ENCODE measurements around the gene EXOC3L4. TPM values are rescaled to one million over a fixed set of nuclear protein-coding genes. Genes with fewer than 3 reads are reported as not detected.

Gene EXOC3L4
- total RNA-seq, 1 experiment from 2014 or later, result not detected

- ChIA-PET CTCF (interaction anchor here (1.9 to 2.1 kb wide), 2 partner anchors 9 to 45 kb away, joined by 6 to 8 read pairs; no protein-coding TSS in a partner anchor), POLR2A (no interaction called here), RAD21 (ENCODE audit: low non-redundant PET in 1 of 2, low total read pairs in 2 of 2, uncharacterized antibody in 2 of 2, unreplicated experiment in 2 of 2) (no interaction called here)
- H3K9me2 ChIP-seq (ENCODE audit: insufficient read depth), result no peaks in the 10 kb centered on the region
- no peaks in the 10 kb centered on the region for H3K79me2 ChIP-seq (ENCODE audit: insufficient read depth, low read length)
- no peak overlapping the region for H3K4me3 ChIP-seq (replicated peaks in 1 of 2; ENCODE audit: low read depth in 1 of 2, low read length in 2 of 2)
- TF ChIP-seq TCF7L2 (IDR thresholded peaks at IDR 0.05; ENCODE audit: borderline replicate concordance, extremely low read depth, insufficient read depth, insufficient read length) (no peak), ZBTB33 (IDR thresholded peaks at IDR 0.05; ENCODE audit: extremely low read depth, insufficient replicate concordance, low read length) (no peak), CBX3 (IDR thresholded peaks at IDR 0.05; ENCODE audit: low read depth) (no peak), ZFX (IDR thresholded peaks at IDR 0.05) (no peak), ELF1 (IDR thresholded peaks at IDR 0.05; ENCODE audit: borderline replicate concordance, low read depth) (no peak)
- H3K4me2 ChIP-seq (ENCODE audit: low read length), result no peak overlapping the region
- peaks cover 2 to 4% of the 10 kb centered on the region in 2 experiments; a peak in 3 of 4 replicates for H3K4me1 ChIP-seq (ENCODE audit: control insufficient read depth in 1 of 2, insufficient read depth in 2 of 2, low read length in 2 of 2)
- DNase-seq (ENCODE audit: low read depth, low spot score) (no peak), ATAC-seq (no peak)
- H3K9ac ChIP-seq (ENCODE audit: low read length), result no peak overlapping the region
- BruUV-seq (replicated peaks), result no TSS peak
- no peak overlapping the region for H2AFZ ChIP-seq (ENCODE audit: low read depth, low read length, poor library complexity, severe bottlenecking)
- intact Hi-C loops (cut with micrococcal nuclease), result no loop called here
- no peak overlapping the region for H3K27ac ChIP-seq (ENCODE audit: low read depth, low read length)
- no peaks in the 10 kb centered on the region for H3K9me3 ChIP-seq (ENCODE audit: control insufficient read depth in 1 of 2, insufficient read depth in 1 of 2, low read depth in 1 of 2, low read length in 2 of 2)
- H3K36me3 ChIP-seq (ENCODE audit: control insufficient read depth in 1 of 2, insufficient read depth in 2 of 2, low read length in 2 of 2), result no peaks in the 10 kb centered on the region
- H3K27me3 ChIP-seq (ENCODE audit: insufficient read depth, low read length), result no peaks in the 10 kb centered on the region
- no peaks in the 10 kb centered on the region for H4K20me1 ChIP-seq (ENCODE audit: insufficient read depth)
Measured at GRCh38 chr14:103149351-103150237, 55.1 kb downstream of the EXOC3L4 start.

Measured in HCT116 (cell line).